Spinal cord (tissue), 10 donors: ENCODE measurements around the gene RGS7BP. TPM values are rescaled to one million over a fixed set of nuclear protein-coding genes. Genes with fewer than 3 reads are reported as not detected.

ENCODE experiments used
- DNase-seq, 6 donors: peaks; one replicate each; pipeline versions ENCODE4 v3.0.0 to v3.0.0-alpha.2; 2013 to 2015; ENCODE audit warnings: low spot score in 6 of 6, low read depth in 4 of 6
- H3K27ac ChIP-seq: one replicate; pipeline ENCODE4 v1.5.1; 2013; ENCODE audit warnings: low read depth, low read length, control low read depth
- H3K27me3 ChIP-seq: one replicate; pipeline ENCODE4 v1.6.1; 2013; ENCODE audit warnings: low read length; ENCODE audit not compliant: control insufficient read depth, insufficient read depth
- H3K36me3 ChIP-seq: one replicate; pipeline ENCODE4 v1.6.1; 2013; ENCODE audit warnings: low read length; ENCODE audit not compliant: control insufficient read depth, insufficient read depth
- H3K4me1 ChIP-seq: one replicate; pipeline ENCODE4 v1.6.1; 2013; ENCODE audit warnings: low read length; ENCODE audit not compliant: control insufficient read depth, insufficient read depth
- H3K4me3 ChIP-seq: one replicate; pipeline ENCODE4 v1.5.1; 2013; ENCODE audit warnings: low read depth, low read length, control low read depth
- H3K9me3 ChIP-seq: one replicate; pipeline ENCODE4 v1.6.1; 2013; ENCODE audit warnings: low read length; ENCODE audit not compliant: control insufficient read depth, insufficient read depth
- WGBS: methylation state at CpG from one replicate; pipeline ENCODE4 v1.1.5; 2013; ENCODE audit warnings: missing lambda C conversion rate; ENCODE audit not compliant: insufficient coverage; 5-methylcytosine and 5-hydroxymethylcytosine counted together
- polyA plus RNA-seq, 2 donors: library from polyadenylated mRNA; unstranded; fragments of 120-200 nt; gene quantifications; one replicate each; pipeline ENCODE4 v1.2.1, GENCODE V29; 2013; ENCODE audit not compliant: insufficient read length in 2 of 2
- total RNA-seq, 2 donors: library from RNA; depleted of rRNA in 1 of 2; stranded (reverse); fragments of 120-200 nt in 1 of 2; fragments of >200 nt in 1 of 2; gene quantifications; one replicate each; pipeline versions ENCODE4 v1.2.3 to v1.2.4, GENCODE V29; 2013 to 2014
- donor health status: healthy.

RGS7BP gene
- total and polyA plus RNA-seq, 4 donors = 4.3 to 28.4 (median 9.7) TPM

GRCh38 chr5:64612344-64612961 is 106.6 kb downstream of the RGS7BP start:
- H3K36me3 ChIP-seq = no peaks in the 10 kb centered on the region
- peak in 5 of 6 donors; percentile 70 to 97 (median 74) for DNase-seq
- H3K9me3 ChIP-seq = no peaks in the 10 kb centered on the region
- no peaks in the 10 kb centered on the region for H3K4me1 ChIP-seq
- H3K27ac ChIP-seq = no peak overlapping the region
- no peaks in the 10 kb centered on the region for H3K27me3 ChIP-seq
- no peak overlapping the region for H3K4me3 ChIP-seq
- WGBS = 0% methylated on average over 2 of the region's 5 CpGs

GRCh38 chr5:64615895-64616294 is 110.1 kb downstream of the RGS7BP start:
- WGBS = no CpG with 5 or more reads among the region's 3 CpGs
- no peak overlapping the region for H3K27ac ChIP-seq

GRCh38 chr5:64619609-64620008 is 113.8 kb downstream of the RGS7BP start:
- DNase-seq = no peak
- 100% methylated on average over 1 of the region's 3 CpGs for WGBS
- no peaks in the 10 kb centered on the region for H3K36me3 ChIP-seq

More at GRCh38 chr5:64615895-64616294, 110.1 kb downstream of the RGS7BP start:
- H3K36me3 ChIP-seq = no peaks in the 10 kb centered on the region
- H3K4me3 ChIP-seq = no peak overlapping the region
- no peaks in the 10 kb centered on the region for H3K27me3 ChIP-seq
- no peaks in the 10 kb centered on the region for H3K9me3 ChIP-seq
- no peak for DNase-seq
- no peaks in the 10 kb centered on the region for H3K4me1 ChIP-seq

GRCh38 chr5:64622991-64623390 is 117.2 kb downstream of the RGS7BP start:
- no peaks in the 10 kb centered on the region for H3K9me3 ChIP-seq
- H3K4me1 ChIP-seq = no peaks in the 10 kb centered on the region
- H3K36me3 ChIP-seq = no peaks in the 10 kb centered on the region
- no peak for DNase-seq
- no CpG with 5 or more reads among the region's 2 CpGs for WGBS
- no peak overlapping the region for H3K27ac ChIP-seq
- no peaks in the 10 kb centered on the region for H3K27me3 ChIP-seq
- no peak overlapping the region for H3K4me3 ChIP-seq

More at GRCh38 chr5:64619609-64620008, 113.8 kb downstream of the RGS7BP start:
- Histone ChIP-seq H3K4me3 (no peak overlapping the region), H3K9me3 (no peaks in the 10 kb centered on the region), H3K27ac (no peak overlapping the region), H3K4me1 (no peaks in the 10 kb centered on the region), H3K27me3 (no peaks in the 10 kb centered on the region)

- Histone ChIP-seq H3K27me3 (no peaks in the 10 kb centered on the region), H3K36me3 (no peaks in the 10 kb centered on the region), H3K27ac (no peak overlapping the region), H3K4me3 (no peak overlapping the region), H3K9me3 (no peaks in the 10 kb centered on the region), H3K4me1 (no peaks in the 10 kb centered on the region)
- no peak for DNase-seq
- no CpG with 5 or more reads among the region's 1 CpG for WGBS
Observed at GRCh38 chr5:64625678-64626077, 119.9 kb downstream of the RGS7BP start.

GRCh38 chr5:64628901-64629300 is 123.1 kb downstream of the RGS7BP start:
- no CpG with 5 or more reads among the region's 2 CpGs for WGBS
- Histone ChIP-seq H3K9me3 (no peaks in the 10 kb centered on the region), H3K4me3 (no peak overlapping the region), H3K27ac (no peak overlapping the region), H3K36me3 (no peaks in the 10 kb centered on the region), H3K27me3 (no peaks in the 10 kb centered on the region), H3K4me1 (no peaks in the 10 kb centered on the region)
- no peak for DNase-seq

- 62% methylated on average over 2 of the region's 2 CpGs for WGBS
- no peaks in the 10 kb centered on the region for H3K36me3 ChIP-seq
- H3K4me3 ChIP-seq = no peak overlapping the region
- H3K4me1 ChIP-seq = no peaks in the 10 kb centered on the region
- no peak overlapping the region for H3K27ac ChIP-seq
- H3K27me3 ChIP-seq = no peaks in the 10 kb centered on the region
- DNase-seq = no peak
- no peaks in the 10 kb centered on the region for H3K9me3 ChIP-seq
Observed at GRCh38 chr5:64629841-64630240, 124.0 kb downstream of the RGS7BP start.

GRCh38 chr5:64632251-64632650 is 126.4 kb downstream of the RGS7BP start:
- Histone ChIP-seq H3K36me3 (no peaks in the 10 kb centered on the region), H3K4me1 (no peaks in the 10 kb centered on the region), H3K27me3 (no peaks in the 10 kb centered on the region), H3K27ac (no peak overlapping the region), H3K4me3 (no peak overlapping the region), H3K9me3 (no peaks in the 10 kb centered on the region)
- WGBS = 33% methylated on average over 1 of the region's 3 CpGs
- DNase-seq = no peak

GRCh38 chr5:64634997-64635686 is 129.3 kb downstream of the RGS7BP start:
- H3K27me3 ChIP-seq = no peaks in the 10 kb centered on the region
- no peaks in the 10 kb centered on the region for H3K9me3 ChIP-seq
- H3K4me3 ChIP-seq = no peak overlapping the region
- no peak overlapping the region for H3K27ac ChIP-seq
- WGBS = no CpG with 5 or more reads among the region's 1 CpG
- H3K4me1 ChIP-seq = no peaks in the 10 kb centered on the region
- no peaks in the 10 kb centered on the region for H3K36me3 ChIP-seq
- DNase-seq = peak in 4 of 6 donors; percentile 21 to 82 (median 49)

- H3K27me3 ChIP-seq = no peaks in the 10 kb centered on the region
- no peaks in the 10 kb centered on the region for H3K4me1 ChIP-seq
- H3K36me3 ChIP-seq = no peaks in the 10 kb centered on the region
- no peak overlapping the region for H3K4me3 ChIP-seq
- H3K27ac ChIP-seq = no peak overlapping the region
- H3K9me3 ChIP-seq = no peaks in the 10 kb centered on the region
- no peak for DNase-seq
- 17% methylated on average over 3 of the region's 9 CpGs for WGBS
Observed at GRCh38 chr5:64637144-64637543, 131.3 kb downstream of the RGS7BP start.
